Left renal pelvis (tissue), 4 donors: ENCODE results near the gene NCAM1. TPM values are rescaled to one million over a fixed set of nuclear protein-coding genes. Genes with fewer than 3 reads are reported as not detected.

Experiments used
- DNase-seq, 4 donors: peaks; one replicate each; pipeline ENCODE4 v3.0.0-alpha.2; 2013; ENCODE audit warnings: low read depth in 4 of 4, low spot score in 3 of 4
- polyA plus RNA-seq, 4 donors: library from polyadenylated mRNA; unstranded; fragments of 120-200 nt; gene quantifications; one replicate each; pipeline ENCODE4 v1.2.1, GENCODE V29; 2013; ENCODE audit not compliant: insufficient read length in 4 of 4

Gene NCAM1
- polyA plus RNA-seq, 4 donors, result 78.7 to 201 (median 84.2) TPM

DNA sequence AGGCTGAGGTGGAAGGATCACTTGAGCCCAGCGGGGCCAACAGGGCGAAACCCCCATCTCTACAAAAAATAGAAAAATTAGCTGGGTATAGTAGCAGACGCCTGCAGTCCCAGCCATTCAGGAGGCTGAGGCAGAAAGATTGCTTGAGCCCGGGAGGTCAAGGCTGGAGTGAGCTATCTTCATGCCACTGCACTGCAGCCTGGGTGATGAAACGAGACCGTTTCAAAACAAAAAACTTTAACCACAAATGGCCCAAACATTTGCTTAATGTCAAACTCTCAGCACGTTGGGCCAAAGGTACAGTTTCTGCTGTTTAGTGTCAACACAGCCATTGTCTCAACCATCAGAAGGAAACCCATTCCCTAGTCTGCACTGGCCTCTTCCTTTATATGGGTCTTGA, 284.0 kb downstream of the NCAM1 start:
- DNase-seq, result no peak

DNA sequence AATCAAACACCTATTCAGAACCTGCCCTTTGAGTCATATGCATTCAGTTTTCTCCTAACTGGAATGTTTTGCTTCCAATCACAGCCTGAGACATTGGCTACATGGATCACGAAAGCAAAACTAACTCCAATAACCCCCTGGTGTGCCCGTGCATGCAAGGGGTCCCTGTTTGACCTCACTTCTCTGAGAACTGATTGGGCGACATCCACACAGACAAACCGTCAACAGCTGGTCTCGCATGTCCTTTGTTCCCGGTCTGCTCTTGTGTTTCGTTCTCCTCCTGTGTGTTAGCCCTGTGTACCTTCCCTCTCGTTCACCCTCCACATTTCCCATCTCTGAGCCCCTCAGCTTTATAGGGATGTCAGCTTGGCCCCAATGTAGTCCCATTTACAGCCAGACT, 286.0 kb downstream of the NCAM1 start:
- DNase-seq, result no peak

DNA sequence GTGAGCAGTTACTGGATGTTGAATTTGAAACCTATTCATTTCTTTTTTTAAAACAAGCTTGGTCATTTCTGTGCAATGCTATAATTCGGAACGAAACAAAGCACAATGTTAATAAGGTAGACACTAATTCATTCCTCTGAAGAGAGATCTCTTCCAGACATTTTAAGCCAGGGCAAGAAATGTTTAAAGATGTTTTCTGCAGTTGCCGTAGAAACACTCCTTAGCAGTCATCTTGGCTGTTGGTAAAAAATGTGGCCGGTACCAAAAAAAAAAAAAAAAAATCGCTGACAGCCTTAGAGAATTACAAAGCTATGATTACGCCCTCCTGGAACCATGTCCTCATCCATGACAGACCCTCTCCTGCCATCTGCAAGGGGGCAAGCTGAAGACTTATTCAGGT, 286.7 kb downstream of the NCAM1 start:
- no peak for DNase-seq

DNA sequence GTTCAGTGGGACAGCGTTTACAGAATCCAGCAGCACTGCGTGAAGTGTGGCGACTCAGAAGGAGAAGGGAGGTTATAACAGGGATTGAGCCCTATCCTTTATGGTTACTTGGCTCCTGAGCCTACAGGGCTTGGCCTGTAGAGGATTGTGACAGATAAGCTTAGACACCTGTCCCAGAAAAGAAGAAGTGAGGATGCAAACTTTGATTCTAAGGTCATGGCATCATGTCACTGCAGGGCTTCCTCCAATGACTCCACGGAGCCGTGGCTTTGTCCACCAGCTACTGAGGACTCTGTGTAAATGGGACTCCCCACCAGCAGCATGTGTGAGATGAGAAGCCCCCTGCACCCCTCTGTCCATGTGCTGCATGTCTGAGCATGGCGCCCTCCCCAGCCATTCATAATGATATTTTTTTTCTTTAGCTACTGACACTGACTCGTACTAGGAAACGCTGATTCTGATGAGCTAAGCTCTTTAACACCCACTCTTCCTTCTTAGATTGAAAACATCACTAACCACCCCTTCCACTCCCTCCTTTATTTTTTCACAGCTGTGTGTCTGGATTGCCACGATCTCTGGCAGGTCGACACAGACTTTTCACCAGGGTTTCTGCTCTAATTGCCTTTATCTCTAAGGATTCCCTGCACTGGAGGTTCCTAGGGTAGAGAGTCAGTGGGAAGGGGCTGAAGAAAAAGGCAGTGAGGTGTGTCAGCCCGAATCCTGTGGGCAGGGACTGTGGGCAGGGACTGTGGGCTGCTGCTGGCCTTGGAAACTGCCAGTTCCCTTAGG, 287.7 kb downstream of the NCAM1 start:
- no peak for DNase-seq

DNA sequence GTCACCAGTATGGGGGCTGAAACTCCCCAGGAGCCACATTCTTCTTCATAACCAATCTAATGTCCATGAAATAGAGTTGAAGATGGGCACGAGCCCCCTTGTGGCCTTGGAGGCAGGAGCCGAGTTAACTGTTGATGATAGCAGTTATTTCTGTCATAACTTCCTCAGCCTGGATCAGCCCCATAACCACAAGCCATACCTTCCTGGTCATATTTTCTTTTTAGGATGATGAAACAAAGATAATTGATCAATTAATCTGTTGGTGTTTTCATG, 288.2 kb downstream of the NCAM1 start:
- DNase-seq, result no peak

DNA sequence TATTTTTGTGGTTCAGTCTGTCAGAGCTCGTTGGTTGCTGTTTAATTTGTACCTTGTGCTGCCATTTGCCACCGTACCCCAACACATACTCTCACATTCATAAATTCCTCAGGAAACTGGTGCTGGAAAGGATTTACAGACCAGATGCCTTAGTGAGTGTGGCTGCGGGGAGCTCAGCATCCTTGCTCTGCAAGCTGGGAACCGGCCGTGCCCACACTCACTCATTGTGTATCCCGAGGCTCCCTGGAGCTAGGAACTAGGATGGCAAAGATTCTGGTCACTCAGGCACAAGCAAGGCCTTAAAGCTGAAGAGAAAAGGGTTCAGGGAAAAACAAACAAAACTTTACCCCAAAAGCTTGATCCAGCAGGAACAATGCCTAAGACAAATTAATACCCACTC, 288.6 kb downstream of the NCAM1 start:
- no peak for DNase-seq

DNA sequence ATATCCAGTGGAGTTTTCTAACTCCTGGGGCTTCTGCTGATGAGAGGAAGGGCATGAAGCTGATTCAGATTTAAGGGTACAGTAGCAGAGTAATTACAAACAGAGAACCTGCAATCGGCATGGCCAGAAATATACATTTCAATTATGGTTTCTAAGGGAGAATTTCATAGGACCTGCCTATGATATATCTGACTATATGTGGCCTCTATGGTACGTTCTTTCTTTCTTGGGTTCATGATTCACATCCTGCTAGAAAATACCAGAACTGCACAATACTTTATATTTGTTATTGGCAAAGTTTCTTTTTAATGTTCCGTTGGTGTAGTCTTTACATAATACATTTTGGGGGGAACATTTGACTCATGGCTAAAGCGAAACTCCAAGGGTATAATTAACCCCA, 290.1 kb downstream of the NCAM1 start:
- no peak for DNase-seq

DNA sequence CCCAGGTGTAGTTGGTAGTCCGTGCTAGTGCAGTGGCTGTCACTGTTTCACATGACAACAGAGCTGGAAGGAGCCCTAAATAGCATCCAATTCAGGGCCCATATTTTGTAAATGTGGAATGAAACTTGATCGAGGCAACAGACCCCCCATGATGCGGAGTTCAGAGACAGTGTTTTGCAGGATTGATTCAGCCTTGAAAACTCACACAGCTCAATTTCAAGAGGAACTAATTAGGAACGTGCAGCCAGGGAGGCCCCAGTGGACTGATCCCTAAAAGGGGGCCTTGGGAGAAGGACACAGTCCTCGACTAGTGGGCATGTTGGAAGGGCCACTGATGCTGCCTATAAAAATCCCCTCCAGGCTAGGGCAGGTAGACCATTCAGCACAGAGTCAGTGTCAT, 292.2 kb downstream of the NCAM1 start:
- DNase-seq, result no peak

DNA sequence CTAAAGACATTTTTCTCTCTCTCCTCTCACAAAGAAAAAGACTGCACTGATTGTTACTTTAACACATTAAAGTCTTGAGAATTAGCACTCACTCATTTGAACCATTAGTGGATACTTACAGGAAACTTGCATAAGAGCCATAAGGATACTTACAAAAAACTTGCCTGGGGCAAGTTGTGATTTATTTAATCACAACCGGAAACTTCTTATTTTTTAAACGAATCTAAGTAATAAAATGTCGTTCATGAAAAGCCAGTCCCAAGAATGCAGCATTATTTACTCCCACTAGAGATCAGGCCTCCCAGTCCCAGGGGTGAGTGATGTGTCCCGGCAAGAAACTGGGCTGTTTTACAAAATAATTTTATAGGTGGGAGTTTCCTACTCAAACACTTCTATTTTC, 293.9 kb downstream of the NCAM1 start:
- peak in 1 of 4 donors; percentile 10 for DNase-seq

DNA sequence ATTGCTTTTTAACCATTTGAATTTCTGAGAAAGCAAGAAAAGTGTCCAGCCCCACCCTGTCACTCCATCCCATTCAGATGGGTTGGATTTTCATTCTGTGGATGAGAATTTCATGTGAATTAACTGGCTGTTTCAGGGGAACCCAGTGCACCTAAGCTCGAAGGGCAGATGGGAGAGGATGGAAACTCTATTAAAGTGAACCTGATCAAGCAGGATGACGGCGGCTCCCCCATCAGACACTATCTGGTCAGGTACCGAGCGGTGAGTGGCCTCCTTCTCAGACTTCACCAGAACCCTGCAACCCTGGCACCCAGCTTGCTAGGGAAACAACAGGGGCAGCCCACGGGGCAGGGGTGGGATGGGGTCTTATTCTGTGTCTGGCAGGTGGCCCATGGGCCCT, 294.5 kb downstream of the NCAM1 start:
- no peak for DNase-seq

DNA sequence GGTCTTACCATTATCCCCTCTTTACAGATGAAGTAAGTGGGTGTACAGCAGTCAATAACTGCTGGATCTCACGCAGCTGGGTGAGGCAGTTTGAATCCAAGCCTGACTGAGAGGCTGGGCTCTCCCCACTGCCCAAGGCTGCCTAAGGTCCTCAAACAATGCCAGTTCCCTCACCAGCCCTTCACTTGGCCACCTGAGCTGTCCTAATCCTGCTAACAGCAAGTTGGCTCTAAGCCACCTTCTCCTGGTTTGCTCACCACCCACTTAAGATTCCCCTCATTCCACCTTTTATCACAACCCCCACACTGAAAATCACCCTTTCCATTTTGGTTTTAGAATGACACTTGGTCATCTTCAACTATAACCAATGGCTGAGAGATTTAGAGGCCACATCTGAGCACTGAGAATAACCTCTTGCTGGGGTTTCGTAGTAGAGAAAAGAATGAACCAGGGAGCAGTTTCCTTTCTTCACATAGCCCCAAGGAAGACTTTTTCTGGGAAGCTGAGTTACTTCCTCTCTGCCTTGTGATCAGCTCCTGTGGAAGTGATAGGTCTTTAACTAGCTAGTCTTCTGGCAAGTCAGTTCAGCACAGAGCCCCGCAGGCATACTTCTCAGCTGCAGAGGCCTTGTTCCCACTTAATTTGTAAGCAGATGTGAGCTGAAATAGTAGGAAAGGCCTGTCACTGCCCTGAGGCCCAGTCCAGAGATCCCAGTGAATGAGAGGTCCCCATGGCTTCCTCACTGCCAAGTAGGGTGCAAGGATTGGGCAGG, 295.4 kb downstream of the NCAM1 start:
- DNase-seq, result no peak

DNA sequence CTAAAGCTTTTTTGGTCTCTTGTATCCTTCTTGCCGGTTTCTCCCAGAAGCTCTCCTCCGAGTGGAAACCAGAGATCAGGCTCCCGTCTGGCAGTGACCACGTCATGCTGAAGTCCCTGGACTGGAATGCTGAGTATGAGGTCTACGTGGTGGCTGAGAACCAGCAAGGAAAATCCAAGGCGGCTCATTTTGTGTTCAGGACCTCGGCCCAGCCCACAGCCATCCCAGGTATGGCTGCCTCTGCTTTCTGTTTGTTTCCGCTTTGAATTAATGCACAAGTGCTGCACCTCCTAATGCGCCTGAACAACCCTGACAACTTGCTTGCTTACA, 298.8 kb downstream of the NCAM1 start:
- no peak for DNase-seq

DNA sequence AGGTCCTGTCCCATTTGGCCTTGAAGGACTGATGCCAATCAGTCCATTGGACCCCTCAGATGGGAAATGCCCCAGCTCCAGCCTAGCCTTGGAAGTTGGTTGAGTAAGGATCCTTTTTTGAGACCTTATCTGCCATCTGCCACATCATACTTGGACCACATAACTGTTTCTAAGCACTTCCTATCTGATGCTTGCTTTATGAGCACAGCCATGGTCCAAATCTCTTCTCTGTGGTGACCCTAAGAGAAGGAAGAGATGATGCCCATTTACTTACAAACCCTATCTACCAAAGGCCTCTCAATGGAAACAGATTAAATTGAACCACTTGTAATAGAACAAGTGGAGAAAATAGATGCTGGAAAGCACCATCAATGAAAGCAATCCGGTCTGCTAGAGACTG, 299.3 kb downstream of the NCAM1 start:
- no peak for DNase-seq

DNA sequence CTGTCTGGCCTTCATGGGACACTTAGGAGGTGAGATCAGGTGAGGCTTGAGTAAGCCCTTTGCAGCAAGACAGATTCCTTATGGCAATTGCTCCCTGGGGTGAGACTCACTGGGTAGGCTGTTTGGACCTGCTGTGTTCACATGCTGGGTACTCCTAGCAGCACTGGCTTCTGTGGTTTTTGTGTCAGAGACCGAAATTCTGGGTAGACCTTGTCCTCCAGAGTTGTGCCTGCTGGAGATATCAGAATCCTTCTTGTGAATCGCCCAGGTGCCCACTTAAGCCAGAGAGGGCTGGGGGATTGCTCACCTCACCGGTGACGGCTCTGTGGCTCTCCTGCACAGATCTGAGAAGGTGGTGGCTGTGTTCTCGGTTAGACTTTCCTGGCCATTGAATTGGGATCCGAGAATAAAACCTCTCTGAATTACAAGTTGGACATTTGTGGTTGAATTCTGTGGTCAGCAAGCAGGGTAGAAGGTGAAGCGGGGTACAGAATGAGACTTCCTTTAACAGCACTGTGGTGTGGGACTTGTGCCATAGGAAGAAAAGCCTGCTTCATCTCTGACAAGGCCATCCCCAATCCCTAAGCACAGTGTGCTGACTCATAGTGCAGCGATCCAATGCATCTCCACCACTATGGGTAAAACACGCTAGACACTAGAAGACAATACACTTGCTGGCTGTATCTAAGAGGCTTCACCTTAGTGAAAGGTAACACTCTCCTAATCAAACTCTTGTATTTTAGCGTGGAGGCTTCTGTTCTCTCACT, 300.7 kb downstream of the NCAM1 start:
- DNase-seq, result no peak

DNA sequence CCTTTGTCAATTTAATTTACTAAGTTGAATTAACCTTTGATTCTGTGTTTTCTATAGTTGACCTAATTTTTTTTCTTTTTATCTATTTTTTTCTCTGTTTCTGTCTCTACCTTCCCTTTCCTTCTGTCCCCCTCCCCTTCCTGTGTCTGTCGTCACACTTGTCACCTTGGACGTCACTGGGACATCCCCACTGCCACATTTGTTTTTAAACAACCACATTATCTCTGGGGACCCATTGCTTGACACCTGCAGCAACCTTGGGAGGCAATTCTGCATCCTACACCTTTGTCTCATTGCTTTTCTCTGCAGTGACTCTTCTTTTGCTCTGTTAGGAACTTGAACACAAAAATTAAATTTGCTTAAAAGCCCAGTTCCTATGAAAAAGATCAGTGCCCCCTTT, 301.4 kb downstream of the NCAM1 start:
- DNase-seq, result no peak

DNA sequence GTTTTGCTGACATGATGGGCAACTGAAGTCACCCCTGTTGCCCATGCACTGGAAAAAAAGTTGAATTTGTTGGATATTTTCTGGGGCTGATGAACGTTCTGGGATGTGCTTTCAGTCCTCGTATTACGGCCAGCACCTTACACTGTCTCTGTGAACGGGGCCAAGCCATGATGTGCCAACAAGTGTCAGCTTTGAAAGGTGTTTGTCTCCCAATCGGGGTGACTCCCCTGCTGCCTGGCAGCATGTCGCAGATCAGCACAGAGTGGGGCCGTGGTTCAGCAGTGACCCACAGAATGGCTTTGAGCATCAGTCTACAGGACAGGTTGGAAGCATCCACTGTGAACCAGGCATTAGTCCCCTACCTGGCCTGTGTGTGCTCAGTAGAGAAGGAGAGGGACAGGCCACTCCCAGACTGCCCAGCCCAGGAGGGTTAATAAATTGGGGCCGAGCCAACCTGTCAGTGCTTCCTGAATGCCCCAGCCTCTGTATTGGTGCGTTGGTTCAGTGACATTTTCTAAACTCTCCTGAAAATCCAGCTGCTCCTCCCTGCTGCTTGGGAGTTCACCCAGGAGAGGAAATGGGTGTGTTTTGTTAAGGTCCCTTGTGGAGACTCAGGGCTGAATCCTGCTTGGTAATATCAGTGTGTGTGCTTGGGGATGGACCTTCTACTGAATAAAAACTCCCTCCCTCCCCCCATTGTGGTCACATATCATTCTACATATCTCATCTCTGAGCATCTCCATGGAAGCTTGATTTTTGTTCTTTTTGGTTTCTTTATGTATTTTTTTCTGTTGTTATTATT, 302.4 kb downstream of the NCAM1 start:
- no peak for DNase-seq

DNA sequence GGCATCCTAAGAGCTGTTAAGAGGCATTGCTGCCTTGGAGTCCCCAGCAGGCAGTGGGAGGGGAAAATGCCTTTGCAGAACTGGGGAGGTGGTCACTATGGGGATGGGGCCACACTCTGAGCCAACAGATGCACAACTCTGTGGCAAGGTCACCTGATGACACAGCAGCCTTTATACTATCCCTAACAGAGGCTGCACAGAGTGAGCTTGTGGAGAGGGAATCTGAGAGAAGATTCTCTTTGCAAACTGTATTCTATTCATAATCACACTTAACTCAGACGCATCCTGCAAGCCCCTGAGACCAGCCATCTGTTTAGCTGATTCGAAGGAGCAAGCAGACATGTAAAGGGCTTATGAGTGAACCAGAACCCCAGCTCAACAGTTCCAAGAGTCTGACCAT, 304.1 kb downstream of the NCAM1 start:
- DNase-seq, result no peak

DNA sequence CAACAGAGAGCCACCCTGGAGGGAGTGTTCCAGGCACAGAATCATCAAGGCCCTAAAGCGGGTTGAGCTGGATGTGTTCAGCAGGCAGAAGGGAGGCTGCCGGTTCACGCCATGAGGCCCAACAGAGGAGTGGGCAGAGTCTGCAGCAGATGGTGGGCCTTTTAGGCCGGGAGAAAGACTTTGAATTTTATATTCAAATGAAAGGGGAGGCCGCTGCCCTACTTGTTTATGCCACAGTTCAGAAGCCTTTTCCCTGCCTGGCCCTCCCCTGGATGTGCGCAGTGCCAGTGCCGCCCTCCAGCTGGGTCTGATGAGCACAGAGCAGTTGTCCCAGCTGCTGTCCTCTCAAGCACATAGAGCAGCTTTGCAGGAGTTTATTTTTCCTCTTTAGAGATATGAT, 306.3 kb downstream of the NCAM1 start:
- no peak for DNase-seq

DNA sequence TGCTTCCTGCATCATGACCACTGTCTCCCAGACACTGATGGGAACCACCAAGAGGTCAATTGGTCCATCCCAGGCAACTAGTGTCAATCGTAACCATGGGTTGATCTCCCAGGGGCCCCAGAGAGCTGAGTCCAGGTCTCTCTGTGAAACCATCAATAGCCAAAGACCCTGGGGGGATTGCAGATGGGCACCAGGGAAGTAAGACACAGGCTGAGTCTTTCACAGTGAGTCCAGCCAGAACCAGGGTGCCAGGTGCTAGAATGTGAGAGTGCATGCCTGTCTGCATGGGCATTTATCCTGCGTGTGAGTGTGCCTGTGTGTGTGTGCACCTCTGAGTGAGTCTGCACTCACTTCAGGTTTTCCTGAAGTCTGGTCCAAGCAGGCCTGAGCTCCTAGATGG, 307.9 kb downstream of the NCAM1 start:
- DNase-seq, result no peak

DNA sequence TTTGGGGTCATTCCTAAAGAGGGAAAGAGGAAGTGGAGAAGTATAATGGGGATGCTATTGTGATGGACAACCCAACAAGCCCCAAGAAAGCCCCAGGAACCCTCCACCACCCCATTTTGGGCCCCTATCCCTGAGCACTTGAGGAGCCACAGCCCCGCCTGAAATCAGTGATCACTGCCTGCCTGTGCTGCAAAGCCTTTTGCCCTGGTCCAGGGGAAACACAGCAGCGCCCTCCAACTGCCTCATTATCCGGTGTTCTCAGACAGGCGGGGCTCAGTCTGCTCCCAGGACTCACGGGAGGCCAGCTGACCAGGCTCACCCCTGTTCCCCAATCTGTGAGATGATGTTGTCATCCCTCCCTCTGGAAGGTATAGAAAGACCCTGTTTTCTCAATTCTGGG, 308.4 kb downstream of the NCAM1 start:
- no peak for DNase-seq

DNA sequence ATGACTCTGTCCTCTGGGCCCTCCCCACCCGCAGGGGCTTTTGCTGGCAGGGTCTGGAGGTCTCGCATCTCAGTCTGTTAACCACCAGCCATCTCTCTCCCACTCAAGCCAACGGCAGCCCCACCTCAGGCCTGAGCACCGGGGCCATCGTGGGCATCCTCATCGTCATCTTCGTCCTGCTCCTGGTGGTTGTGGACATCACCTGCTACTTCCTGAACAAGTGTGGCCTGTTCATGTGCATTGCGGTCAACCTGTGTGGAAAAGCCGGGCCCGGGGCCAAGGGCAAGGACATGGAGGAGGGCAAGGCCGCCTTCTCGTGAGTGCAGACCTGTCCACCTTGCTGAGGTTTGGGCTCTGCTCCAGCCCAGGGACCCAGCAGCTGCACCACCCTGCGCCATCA, 308.9 kb downstream of the NCAM1 start:
- DNase-seq, result no peak
